Dermis lymphatic vessel endothelial cell (primary cell): Measurements from ENCODE around the gene OR1F1. TPM values are rescaled to one million over a fixed set of nuclear protein-coding genes. Genes with fewer than 3 reads are reported as not detected.

Source experiments
- total RNA-seq: library from RNA; depleted of rRNA; stranded (reverse); fragments of >200 nt; gene quantifications from 2 replicates; pipeline ENCODE4 v1.2.1, GENCODE V29; 2014

The OR1F1 gene
- total RNA-seq: not detected in 2 replicates

DNA sequence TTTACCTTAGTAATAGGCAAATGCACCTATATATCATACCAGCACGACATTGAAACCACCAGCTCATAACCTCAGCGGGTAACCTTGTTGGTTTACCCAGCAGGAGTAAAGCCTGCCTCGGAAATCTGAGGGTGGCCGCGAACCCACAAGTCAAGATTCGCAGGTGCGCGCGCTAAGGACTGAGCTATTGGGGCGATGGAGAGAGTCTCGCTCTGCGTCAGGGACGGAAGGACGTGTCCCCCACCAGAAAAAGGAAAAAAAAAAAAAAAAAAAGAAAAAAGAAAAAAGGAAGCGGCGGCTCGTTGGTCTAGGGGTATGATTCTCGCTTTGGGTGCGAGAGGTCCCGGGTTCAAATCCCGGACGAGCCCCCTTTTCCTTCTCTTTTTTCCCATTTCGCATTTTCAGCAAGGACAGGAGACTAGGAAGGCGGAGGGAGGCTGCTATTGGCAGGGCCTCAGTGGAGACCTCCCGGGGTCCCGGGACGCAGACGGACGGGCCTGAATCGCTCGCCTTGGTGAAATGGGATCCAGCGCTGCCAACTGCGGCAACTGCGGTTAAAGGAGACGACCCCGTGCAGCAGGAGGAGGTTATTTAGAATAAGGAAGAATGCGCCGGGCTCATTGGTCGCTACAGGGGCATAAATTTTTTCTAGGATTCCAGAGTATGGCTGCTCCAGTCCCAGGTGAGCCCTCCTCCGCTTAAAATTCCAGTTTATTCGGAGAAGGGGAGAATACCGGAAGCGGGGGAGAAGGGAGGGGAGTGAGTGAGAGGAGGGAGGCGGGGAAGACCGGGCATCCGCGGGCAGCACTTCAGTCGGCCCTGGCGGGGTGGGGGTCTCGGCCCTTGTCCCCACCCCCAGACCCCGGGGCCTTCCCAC lies at the start of gene OR1F1:
TSS of gene OR1F1 (plus strand) at position 407 of the 877 bp plus-strand sequence.

DNA sequence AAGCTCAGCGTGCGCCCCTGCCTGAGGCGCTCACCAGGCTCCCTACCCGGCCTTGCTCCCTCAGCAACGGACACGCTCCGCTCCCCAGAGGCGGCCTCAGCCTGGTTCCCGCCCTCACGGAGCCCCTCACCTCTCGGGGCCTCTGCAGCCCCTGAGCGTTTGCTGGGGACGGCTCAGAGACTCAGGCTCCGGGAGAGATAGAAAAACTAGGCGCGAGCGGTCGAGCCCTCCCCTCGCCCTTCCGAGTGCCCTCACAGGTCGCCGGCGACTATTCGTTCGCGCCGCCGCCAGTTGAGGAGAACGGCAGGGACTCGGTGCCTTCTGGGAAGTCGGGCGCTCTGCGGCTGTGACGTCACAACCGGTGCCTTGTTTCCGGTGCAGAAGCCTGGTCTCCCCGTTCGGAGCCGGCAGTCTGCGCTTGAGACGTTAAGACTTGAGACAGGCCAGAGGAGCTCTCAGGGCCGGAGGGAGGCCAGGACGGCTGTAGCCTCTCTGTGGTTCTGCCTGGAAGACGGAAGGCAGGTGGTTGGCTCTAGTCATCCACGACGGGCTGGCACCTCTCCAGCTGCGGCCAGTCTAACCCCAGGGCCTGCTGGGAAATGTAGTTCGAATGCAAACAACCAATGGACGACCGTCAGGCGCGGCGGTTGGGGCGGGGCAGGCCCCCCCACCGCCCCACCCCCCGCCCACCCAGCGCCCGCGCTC lies 47.0 kb downstream of the OR1F1 start, which contains the start of gene ZNF200:
TSS of gene ZNF200 (minus strand) at position 302 of the 705 bp plus-strand sequence. CDS start 1,403 bp downstream, outside the sequence.

Other genes with a start within 250 kb of the OR1F1 start
- under 0.01 TPM in 1 of 2 replicates, not detected in the other for gene KREMEN2, start 223.9 kb upstream of the OR1F1 start, total RNA-seq
- 2.5 and 2.7 TPM in 2 replicates for gene PAQR4, start 218.9 kb upstream of the OR1F1 start, total RNA-seq
- gene PKMYT1, start 207.8 kb upstream of the OR1F1 start, total RNA-seq: 0.60 and 0.98 TPM in 2 replicates
- gene CLDN9, start 175.3 kb upstream of the OR1F1 start, total RNA-seq: not detected in 2 replicates
- gene CLDN6, start 170.0 kb upstream of the OR1F1 start, total RNA-seq: not detected in 2 replicates
- 15.0 and 30.8 TPM in 2 replicates for gene TNFRSF12A, start 167.8 kb upstream of the OR1F1 start, total RNA-seq
- 2.4 TPM in 2 replicates for gene HCFC1R1, start 164.3 kb upstream of the OR1F1 start, total RNA-seq
- 14.7 and 21.3 TPM in 2 replicates for gene THOC6, start 164.2 kb upstream of the OR1F1 start, total RNA-seq
- not detected in 2 replicates for gene BICDL2, start 151.3 kb upstream of the OR1F1 start, total RNA-seq
- under 0.01 TPM in 1 of 2 replicates, not detected in the other for gene MMP25, start 141.6 kb upstream of the OR1F1 start, total RNA-seq
- 5.2 and 9.9 TPM in 2 replicates for gene IL32, start 122.6 kb upstream of the OR1F1 start, total RNA-seq
- gene ZSCAN10, start 88.9 kb upstream of the OR1F1 start, total RNA-seq: not detected in 2 replicates
- gene ZNF205, start 75.6 kb upstream of the OR1F1 start, total RNA-seq: 10.6 and 13.4 TPM in 2 replicates
- 2.7 and 4.3 TPM in 2 replicates for gene ZNF213, start 53.2 kb upstream of the OR1F1 start, total RNA-seq
- 9.2 and 10.8 TPM in 2 replicates for gene ZNF200, start 47.0 kb downstream of the OR1F1 start, total RNA-seq
- not detected in 2 replicates for gene MEFV, start 68.4 kb downstream of the OR1F1 start, total RNA-seq
- 49.3 and 52.3 TPM in 2 replicates for gene ZNF263, start 95.3 kb downstream of the OR1F1 start, total RNA-seq
- 4.4 TPM in 2 replicates for gene TIGD7, start 117.2 kb downstream of the OR1F1 start, total RNA-seq
- gene ZNF75A, start 117.3 kb downstream of the OR1F1 start, total RNA-seq: 18.1 and 19.0 TPM in 2 replicates
- gene OR2C1, start 167.7 kb downstream of the OR1F1 start, total RNA-seq: 0.09 and 0.11 TPM in 2 replicates
- 10.1 and 12.2 TPM in 2 replicates for gene ZSCAN32, start 212.8 kb downstream of the OR1F1 start, total RNA-seq
- 5.1 and 6.2 TPM in 2 replicates for gene ZNF174, start 213.0 kb downstream of the OR1F1 start, total RNA-seq